ENCODE results near the gene PLRG1.

Gene PLRG1

DNA sequence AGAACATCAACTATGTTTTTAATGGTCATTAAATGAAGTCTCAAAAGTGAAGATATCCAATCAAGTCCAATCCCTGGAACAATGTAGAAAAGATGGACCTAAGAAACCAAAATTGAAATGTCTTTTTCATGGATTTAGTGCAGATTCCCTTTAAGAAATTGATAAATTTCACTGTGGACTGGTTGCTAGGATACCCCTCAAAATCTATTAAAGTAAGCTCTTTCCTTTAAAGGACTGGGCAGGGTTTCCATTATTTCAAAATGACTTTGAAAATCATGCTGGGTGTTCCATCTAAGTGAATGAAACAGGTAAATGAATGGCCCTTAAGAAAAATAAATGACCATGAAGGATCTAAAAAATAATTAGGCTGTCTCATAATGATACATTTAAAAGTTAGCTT, 28.6 kb downstream of the PLRG1 start:
- no peak for DNase-seq

DNA sequence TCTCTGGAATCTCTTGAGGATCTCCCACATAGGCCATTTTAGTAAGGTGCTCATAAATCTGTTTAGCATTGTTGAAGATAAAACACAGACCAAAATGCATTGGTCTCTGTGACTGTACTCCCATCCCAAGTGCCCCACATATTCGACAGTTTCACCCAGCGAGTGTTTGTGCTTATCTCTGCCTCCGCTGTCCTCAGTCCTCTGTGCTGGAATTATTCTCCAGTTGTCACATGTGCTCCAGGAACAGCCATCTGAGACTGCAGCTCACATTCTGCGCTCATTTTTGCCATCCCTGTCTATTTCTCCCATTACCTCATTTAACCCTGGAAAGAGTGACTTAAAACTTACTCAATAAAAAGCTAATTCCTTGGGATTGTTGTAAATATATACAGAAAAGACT, 31.0 kb downstream of the PLRG1 start:
- DNase-seq: no peak

DNA sequence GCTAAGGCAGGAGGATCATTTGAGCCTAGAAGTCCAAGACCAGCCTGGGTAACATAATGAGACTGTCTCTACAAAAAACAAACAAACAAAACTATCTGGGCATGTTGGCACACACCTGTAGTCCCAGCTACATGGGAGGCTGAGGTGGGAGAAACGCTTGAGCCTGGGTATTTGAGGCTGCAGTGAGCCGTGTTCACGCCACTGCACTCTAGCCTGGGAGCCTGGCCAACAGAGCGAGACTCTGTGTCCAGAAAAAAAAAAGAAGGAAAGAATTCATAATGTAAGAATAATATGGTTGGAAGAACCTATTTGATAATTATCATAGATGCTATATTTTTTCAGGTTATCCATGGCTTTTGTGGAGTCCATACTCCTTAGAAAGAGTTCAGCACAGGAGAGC, 32.6 kb downstream of the PLRG1 start:
- no peak for DNase-seq

DNA sequence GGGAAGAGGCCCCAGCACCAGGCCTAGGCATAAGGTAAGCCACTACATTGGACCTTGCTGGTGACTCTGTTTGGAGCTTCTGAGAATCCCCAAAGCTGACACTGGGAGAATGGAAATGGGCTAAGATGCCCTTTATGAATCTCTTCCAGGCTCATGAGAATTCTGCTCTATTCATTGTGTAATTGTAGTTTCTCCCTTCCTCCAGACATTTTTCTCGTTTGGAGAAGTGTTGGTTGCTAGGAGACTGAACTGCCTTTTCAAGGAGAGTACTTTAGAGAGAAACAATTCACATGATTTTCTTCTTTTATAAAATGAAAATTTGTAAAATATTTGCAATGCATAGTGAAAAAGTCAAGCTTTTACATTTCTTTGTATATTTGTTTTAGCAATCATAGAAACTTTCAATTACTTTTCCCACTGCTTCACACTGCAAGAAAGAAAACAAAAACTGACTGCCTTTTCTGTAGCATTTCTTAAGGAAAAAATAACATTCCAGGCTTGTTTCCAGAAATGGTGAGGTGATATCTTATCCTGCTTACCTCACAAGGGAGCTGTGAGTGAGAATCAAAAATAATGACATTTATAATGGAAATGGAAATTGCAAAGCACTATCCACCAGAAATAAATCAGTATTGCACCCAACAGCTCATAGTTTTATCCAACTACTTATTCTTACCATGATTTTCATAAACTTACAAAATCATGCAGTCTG, 33.7 kb downstream of the PLRG1 start:
- DNase-seq: peak in 2 of 51 donors; percentile 4 to 43

DNA sequence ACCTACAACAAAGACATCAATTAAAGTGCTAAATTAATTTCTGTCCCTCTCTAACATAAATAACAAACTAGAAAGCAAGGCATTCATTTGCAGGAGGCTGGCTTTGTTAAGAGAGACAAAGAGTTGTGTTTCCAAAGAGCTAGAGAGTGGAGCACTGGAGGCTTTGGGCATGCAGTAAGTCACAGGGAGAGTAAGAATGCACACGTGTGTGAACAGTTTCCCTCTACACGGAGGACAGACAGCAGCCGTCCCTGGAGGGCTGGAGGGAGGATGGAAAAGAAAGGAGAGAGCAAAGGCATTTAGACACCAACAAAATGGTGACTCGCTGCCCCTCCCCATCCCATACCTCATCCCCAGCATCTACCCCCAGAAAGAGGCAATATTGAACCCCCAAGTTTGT, 38.2 kb downstream of the PLRG1 start:
- no peak for DNase-seq

DNA sequence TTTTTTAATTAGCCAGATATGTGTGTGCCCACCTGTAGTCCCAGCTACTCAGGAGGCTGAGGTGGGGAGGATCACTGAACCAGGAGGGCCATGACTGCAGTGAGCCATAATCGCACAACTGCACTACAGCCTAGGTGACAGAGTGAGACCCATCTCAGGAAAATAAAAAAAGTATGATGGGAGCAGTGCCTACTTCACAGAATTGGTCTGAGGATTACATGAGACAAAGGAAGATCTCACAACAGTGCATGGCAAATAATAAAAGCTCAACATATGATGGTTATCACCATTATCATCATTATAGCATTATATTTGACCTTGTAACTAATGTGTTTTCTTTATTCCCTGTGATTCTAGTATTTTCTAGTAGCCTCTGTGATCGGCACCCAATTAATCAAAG, 38.7 kb downstream of the PLRG1 start:
- DNase-seq: no peak

DNA sequence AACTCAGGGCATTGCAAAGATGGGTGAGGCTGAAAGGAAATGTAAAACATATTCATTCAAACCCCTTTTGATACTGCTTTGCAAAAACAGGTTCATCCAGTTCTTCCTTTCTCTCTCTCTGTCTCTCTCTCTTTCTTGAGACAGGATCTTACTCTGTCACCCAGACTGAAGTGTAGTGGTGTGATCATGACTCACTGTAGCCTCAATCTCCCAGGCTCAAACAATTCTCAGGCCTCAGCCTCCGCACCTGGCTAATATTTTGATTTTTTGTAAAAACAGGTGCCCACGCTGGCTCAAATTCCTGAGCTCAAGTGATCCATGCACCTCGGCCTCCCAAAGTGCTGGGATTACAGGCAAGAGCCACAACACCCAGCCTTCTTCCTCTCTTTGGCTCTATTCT, 43.0 kb downstream of the PLRG1 start:
- no peak for DNase-seq

DNA sequence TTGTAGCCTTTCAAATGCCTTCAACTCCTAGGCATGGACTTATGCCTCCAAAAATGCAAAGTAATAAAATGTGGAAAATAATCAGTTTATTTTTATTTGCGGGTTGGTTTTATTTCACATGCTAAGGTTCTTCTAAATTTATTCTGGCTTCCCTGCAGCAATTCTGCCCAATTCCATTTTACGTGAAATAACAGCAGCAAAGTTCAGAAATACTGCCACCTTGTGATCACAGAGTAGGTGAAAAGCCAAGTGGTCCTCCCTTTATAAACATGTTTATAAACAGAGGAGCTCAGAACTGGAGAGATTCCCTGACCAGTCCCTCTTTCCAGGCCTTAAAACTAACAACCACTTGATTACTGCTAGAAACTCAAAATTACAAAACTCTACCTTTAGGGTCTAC, 43.9 kb downstream of the PLRG1 start:
- peak in 3 of 51 donors; percentile 7 to 58 (median 18) for DNase-seq

DNA sequence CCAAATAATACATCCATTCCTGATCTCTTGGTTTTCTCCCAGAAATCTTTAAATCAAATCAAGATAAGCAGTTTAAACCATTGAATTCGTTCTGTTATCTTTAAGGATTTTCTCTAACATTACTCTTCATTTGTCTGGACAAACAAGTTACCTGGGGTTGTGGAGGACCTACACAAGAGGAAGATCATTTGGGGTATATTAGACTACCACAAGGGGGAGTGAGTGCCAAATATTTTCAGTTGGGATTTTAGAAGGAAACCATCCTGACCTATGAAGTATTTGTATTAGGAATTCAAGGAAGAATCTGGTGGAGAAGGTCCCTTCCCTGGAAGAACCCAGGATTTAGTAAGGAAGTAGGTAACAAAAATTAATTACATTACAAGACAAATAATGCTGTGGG, 46.6 kb downstream of the PLRG1 start:
- DNase-seq: no peak

DNA sequence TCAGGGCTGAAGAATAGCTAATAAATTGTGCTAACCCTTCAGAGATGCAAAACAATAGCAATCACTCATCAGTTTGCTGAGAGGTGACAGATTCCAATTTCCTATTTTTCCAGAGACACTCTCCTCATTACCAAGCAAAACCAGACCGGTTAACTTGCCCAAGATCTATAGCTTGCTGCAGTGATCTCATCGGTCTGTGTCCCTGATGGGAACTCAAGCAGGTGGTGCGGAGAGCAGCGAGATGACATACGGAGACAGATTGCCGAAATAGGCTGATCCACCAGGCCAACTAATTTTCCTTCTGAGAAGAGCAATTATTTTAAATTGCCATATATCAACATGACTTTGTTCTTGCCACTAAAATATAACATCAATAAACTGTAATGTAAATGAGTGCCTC, 48.1 kb downstream of the PLRG1 start:
- DNase-seq: no peak

DNA sequence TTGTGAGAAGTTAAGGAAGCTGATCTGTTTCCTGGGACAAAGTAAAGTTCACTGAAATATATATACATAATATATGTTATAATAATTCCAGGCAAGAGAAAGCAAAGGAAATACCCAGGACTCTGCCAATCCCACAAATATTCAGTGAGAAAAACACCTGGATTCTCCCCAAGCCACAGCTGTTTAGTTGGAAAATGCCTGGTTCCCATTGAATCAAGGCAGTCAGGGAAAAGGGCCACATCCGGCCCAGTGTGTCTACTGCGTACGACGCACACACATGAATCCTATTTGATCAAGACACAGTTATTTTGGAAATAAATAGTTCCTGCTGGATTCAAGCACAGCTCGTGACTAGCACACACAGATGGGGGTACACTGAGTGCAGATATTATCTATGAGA, 52.3 kb downstream of the PLRG1 start:
- DNase-seq: no peak

DNA sequence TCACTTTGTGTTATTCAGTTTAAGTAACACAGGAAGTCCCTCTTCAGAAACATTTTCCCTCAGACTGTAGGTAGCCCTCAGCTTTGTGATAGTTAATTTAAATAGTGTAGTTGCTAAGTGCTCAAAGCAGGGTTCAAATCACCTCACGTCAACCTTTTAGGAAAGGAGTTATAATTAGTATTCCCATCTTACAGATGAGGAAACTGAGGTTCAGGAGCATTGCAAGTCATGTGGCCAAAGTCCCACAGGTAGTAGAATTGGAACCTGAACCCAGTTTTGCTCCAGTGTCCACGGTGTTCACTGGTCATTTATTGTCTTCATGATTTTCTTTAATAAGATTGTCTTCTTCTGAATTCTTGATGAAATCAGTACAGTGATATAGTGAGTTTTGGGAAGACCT, 54.3 kb downstream of the PLRG1 start:
- DNase-seq: no peak

DNA sequence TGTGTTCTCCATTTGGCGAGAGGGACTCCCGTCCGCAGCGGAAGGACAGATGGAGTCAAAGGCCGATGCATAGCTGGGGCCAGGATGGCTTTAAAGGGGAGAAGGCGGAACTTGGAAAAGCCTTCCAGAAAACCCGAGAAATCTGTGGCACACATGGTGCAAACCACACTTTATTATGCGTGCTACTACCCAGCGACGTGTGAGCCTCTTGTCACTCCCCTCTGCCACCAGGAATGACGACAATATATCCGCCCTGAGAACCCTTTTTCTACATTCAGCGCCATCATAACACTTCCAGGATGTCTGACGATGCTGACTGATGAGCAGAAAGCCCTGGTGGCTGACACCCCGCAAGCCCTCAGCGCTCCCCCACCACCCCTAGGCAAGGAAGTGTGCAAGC, 57.9 kb downstream of the PLRG1 start:
- no peak for DNase-seq

DNA sequence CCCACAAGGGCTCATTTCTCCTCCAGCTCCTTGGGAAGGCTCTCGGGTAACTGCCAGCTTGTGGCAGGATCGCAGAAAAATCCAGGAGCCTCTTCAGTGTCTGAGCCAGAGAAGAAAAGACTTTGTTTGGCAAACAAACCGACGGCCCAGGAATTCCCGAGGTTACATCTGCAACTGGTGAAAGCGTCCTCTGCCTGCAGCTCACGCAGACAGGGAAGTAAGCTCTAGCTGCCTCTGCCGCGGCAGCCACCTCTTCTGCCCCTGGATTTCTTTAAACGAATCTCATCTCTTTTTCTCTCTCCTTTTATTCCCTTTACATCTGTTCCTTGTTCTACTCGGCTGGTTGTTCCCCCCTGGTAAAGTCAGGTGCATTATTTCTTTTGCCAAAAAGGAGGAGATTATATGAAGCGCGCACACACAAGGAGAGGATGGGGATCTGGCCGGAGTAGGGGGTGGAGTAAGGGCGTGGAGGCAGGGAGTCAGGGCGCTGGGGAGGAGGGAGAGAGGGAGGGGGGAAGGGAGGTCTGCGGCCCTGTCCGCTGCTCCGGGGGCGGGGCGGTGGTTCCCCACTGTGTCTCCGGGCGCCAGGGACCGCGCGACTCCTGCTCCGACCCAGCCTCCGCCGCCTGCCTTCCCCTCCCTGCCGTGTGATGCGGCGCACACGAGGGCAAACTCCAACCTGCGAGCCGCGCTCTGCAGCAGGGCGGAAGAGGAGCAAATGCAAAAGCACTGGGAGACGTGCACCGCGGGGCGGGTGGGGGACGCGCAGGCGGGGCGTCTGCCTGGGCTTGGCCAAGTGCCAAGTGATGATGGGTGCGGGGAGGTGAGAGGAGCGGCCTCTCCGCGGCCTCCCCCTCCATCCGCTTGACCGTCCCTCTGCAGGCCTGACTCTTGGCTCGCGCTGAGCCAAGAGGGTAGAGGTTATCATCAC, 58.6 kb downstream of the PLRG1 start, which contains the start of gene DCHS2:
TSS of gene DCHS2 (minus strand) at position 459 of the 931 bp plus-strand sequence. CDS start at position 15, 444 bp downstream.
- peak in 26 of 51 donors; percentile 6 to 64 (median 23) for DNase-seq

DNA sequence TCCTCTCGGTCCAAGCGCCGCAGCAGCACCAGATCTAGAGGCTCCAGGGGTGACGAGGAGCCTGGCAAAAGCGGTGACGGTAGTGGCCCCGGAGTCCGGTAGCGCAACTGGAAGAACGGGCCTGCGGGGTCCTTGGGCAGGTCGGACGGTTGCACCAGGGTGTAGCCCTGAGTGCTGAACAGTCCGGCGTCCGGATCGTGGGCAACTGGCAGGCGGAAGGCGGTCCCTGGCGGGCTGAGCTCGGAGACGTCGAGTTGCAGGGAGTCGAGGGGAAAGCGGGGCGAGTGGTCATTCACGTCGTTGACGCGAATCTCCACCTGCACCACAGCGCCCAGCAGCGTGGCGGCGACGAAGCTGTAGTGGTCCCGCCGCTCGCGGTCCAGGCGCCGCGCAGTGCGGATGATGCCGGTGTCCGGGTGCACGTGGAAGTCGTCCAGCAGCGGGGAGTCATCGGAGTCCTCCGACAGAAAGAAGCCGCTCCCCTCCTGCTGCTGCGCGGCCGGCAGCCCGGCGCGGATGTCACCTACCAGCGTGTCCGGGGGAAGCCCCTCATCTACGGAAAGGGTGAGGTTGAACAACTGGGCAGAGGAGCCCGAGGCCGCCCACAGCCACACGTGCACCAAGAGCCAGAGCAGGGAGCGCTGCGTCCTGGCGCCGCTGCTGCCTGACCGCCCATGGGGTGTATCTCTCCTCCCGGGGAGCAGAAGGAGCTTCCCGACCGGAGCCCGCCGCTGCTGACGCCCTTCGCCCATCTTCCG, 59.4 kb downstream of the PLRG1 start:
- peak in 9 of 51 donors; percentile 7 to 43 (median 22) for DNase-seq

DNA sequence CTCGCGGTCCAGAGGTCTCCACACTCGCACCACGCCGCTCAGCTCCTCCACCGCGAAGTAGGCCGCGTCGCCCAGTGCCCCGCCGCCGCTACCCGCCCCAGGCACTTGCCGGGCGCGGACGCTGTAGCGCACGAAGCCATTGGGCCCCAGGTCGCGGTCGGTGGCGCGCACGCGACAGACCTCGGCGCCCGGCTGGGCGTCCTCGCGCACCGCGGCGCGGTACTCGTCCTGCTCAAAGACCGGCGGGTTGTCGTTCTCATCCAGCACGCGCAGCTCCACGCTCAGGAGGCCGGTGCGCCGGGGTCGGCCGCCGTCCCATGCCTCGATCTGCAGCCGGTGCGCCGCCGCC, 60.0 kb downstream of the PLRG1 start:
- no peak for DNase-seq

DNA sequence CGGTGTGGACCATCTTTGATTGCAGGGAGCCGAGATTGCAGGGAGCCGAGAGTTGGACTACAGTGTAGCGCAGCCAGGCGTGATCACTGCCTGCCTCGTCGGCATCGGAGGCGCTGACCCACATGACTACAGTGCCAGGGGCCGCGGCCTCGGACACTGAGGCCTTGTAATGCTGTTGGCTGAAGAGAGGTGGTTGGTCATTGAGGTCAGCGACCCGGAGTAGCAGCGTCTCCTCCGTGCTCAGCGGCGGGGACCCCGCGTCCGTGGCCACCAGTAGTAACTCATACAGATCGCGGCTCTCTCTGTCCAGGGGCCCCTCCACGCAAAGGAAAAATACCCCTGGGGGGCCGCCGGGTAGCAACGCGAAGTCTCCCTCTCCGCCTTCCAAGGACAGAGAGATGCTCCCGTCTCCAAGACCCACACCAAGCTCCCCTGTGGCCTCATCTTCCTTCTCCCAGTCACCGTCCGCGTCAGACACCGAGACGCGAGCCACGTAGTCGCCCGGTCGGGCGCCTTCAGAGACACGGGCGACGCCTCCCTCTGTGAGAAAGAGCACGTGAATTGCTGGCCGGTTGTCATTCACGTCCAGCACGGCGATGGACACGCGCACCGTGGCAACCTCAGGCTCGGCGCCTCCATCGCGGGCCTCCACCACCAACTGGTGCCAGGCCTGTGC, 60.5 kb downstream of the PLRG1 start:
- DNase-seq: no peak

DNA sequence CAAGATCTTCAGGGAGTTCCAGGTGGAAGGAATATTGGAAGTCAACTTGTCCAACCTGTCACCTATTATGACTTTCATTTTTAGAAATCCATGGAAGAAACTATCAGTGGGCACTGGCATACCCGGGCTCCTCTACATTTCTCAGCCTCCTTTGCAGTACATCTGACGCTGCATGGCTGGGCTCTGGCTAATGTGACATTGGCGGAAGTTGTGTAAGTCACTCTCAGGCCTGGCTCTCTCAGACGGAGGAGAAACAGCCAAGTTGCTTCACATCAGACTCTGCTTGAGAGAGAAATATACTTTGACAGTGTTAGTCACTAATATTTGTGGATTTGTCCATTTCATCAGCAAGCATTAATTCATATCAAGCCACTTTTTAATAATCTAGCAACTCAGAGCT, 63.1 kb downstream of the PLRG1 start:
- no peak for DNase-seq

DNA sequence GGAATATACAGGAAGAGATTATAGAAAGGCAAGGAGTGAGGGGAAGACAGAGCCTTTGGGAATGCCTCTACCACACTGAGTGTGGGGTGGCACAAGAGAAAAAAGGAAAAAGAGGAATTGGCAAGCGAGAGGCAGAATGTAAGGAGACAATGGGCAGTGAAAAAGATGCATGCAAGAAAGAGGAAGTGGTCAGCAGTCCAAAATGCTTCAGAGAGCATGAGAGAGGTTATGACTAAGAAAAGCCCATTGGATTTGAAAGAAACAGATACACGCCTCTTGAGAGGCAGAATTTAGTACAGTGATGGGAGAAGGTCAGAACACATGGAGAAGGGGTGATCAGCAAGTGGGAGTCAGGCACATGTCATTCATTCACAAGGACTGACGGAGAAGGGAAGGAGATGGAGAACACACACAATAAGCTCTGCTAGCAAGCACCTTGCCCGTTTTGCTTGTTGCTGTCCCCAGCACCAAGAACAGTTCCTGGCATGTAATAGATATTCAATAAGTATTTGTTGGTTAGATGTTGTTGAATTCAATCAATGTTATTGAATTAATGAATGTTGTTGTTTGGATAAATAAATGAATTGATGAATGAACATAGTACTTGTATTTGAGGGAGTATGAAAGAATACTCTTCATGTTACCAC, 65.0 kb downstream of the PLRG1 start:
- no peak for DNase-seq
